Progenitor cell of endocrine pancreas (in vitro differentiated cells): ENCODE data around the gene GTF2A1L. TPM values are rescaled to one million over a fixed set of nuclear protein-coding genes. Genes with fewer than 3 reads are reported as not detected.

Experiments used
- DNase-seq: peaks from one replicate; pipeline ENCODE4 v3.0.0; 2021; ENCODE audit warnings: low spot score; ENCODE audit not compliant: unreplicated experiment
- H3K27ac Mint-ChIP-seq: 2 replicates; pipeline ENCODE4 v1.8.0; 2021; ENCODE audit warnings: mild to moderate bottlenecking, moderate library complexity, mixed read lengths
- H3K27me3 Mint-ChIP-seq: 2 replicates; pipeline ENCODE4 v1.8.0; 2021; ENCODE audit warnings: mixed read lengths
- H3K36me3 Mint-ChIP-seq: 2 replicates; pipeline ENCODE4 v1.8.0; 2022; ENCODE audit warnings: mixed read lengths; ENCODE audit not compliant: insufficient read depth
- H3K4me1 Mint-ChIP-seq: 2 replicates; pipeline ENCODE4 v1.8.0; 2021; ENCODE audit warnings: low read depth, mixed read lengths
- H3K4me3 Mint-ChIP-seq: 2 replicates; pipeline ENCODE4 v1.8.0; 2021; ENCODE audit warnings: low read depth, mild to moderate bottlenecking, moderate library complexity, mixed read lengths
- H3K9me3 Mint-ChIP-seq: 2 replicates; pipeline ENCODE4 v1.8.0; 2021; ENCODE audit warnings: low read depth, mixed read lengths
- CTCF ChIP-seq: fragments of 200-600 bp; sonication (generic); IDR thresholded peaks from one replicate; pipeline ENCODE4 v1.5.0; 2021; ENCODE audit warnings: antibody characterized with exemption, mild to moderate bottlenecking; ENCODE audit not compliant: unreplicated experiment
- total RNA-seq: library from RNA; stranded (reverse); gene quantifications from 2 replicates; pipeline ENCODE4 v1.2.1, GENCODE V29; 2021

Gene GTF2A1L
- total RNA-seq, 1 donor from 2014 or later, result not detected

- no peak for DNase-seq
- no peaks in the 10 kb centered on the region for H3K36me3 Mint-ChIP-seq
- H3K27ac Mint-ChIP-seq, result no peak overlapping the region
- no peaks in the 10 kb centered on the region for H3K4me1 Mint-ChIP-seq
- no peak overlapping the region for H3K4me3 Mint-ChIP-seq
- TF ChIP-seq CTCF, result no peak
- H3K27me3 Mint-ChIP-seq, result no peaks in the 10 kb centered on the region
- H3K9me3 Mint-ChIP-seq, result no peaks in the 10 kb centered on the region
Measured at GRCh38 chr2:48624696-48625095, 7.0 kb downstream of the GTF2A1L start.

- no peaks in the 10 kb centered on the region for H3K36me3 Mint-ChIP-seq
- H3K4me3 Mint-ChIP-seq, result no peak overlapping the region
- H3K27me3 Mint-ChIP-seq, result no peaks in the 10 kb centered on the region
- no peak for DNase-seq
- H3K9me3 Mint-ChIP-seq, result peaks cover 2% of the 10 kb centered on the region
- no peaks in the 10 kb centered on the region for H3K4me1 Mint-ChIP-seq
- no peak overlapping the region for H3K27ac Mint-ChIP-seq
- TF ChIP-seq CTCF, result no peak
Measured at GRCh38 chr2:48626047-48626446, 8.4 kb downstream of the GTF2A1L start.

GRCh38 chr2:48633143-48633542, 15.5 kb downstream of the GTF2A1L start:
- DNase-seq, result no peak
- H3K27ac Mint-ChIP-seq, result no peak overlapping the region
- no peak overlapping the region for H3K4me3 Mint-ChIP-seq
- peaks cover 10% of the 10 kb centered on the region for H3K9me3 Mint-ChIP-seq
- H3K36me3 Mint-ChIP-seq, result no peaks in the 10 kb centered on the region
- H3K27me3 Mint-ChIP-seq, result no peaks in the 10 kb centered on the region
- peaks cover 3% of the 10 kb centered on the region for H3K4me1 Mint-ChIP-seq
- TF ChIP-seq CTCF, result no peak

- H3K36me3 Mint-ChIP-seq, result no peaks in the 10 kb centered on the region
- no peak for DNase-seq
- no peak overlapping the region for H3K4me3 Mint-ChIP-seq
- no peak for TF ChIP-seq CTCF
- H3K27ac Mint-ChIP-seq, result no peak overlapping the region
- H3K9me3 Mint-ChIP-seq, result peaks cover 13% of the 10 kb centered on the region
- no peaks in the 10 kb centered on the region for H3K27me3 Mint-ChIP-seq
- H3K4me1 Mint-ChIP-seq, result peaks cover 3% of the 10 kb centered on the region
Measured at GRCh38 chr2:48635786-48636185, 18.1 kb downstream of the GTF2A1L start.

- H3K4me1 Mint-ChIP-seq, result peaks cover 2% of the 10 kb centered on the region
- H3K4me3 Mint-ChIP-seq, result no peak overlapping the region
- no peak for DNase-seq
- H3K9me3 Mint-ChIP-seq, result peaks cover 10% of the 10 kb centered on the region
- no peak for TF ChIP-seq CTCF
- H3K27me3 Mint-ChIP-seq, result no peaks in the 10 kb centered on the region
- H3K27ac Mint-ChIP-seq, result no peak overlapping the region
- no peaks in the 10 kb centered on the region for H3K36me3 Mint-ChIP-seq
Measured at GRCh38 chr2:48638261-48638660, 20.6 kb downstream of the GTF2A1L start.
